HL-60/S4 treated with retinoic acid at 250 ng/mL for 4 days and 3 days (cell line): ENCODE results near the gene ITPR2.
"Not testable (repeated sequence)": the region's sequence is repeated elsewhere in the genome, so short reads cannot be mapped to it uniquely, and the experiment has no call there.

Source experiments
- in situ Hi-C: fragments of 300-500 bp; cut with MboI; formaldehyde crosslinking; loops from 2 replicates; pipeline ENCODE4 v1.7.0; 2022; ENCODE audit warnings: low sequenced_read_pairs

ITPR2 gene

DNA sequence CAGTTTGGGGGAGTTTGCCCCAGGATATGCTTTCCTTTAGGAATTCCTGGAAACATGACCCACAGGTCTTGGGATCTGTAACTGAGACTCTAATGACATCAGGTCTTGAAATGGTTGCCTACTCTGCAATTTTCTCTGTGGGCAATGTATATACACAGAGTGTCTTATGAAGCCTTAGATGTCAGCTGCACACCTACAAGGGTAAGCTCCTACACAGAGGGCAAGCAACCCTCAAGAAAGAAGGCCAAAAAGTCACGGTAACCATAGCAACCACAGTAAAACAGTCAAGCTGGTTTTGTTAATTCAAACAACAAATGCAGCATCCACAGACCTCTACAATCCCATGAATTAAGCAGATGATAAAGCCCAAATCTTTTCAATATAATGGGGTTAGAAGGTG is 344.6 kb downstream of the ITPR2 start:
- in situ Hi-C loops, result no loop called here

DNA sequence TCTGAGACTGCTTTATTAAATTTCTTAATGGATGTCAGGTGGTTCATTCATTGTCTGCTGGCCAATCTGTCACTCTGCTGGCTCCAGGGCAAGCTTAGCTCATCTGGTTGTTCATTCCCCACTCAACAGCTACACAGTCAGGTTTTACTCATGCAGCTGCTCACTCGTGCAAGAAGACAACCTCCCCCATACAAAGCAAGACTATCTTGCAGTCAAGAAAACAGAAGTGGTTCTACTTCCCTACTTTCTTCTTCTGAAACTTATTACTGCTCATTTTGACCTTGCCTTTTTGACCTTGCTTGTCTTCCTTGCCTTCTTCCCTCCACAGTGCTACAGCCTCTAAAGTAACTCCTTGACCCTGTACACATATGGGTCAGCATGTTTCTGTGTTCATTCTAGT is 359.7 kb downstream of the ITPR2 start:
- in situ Hi-C loops, result no loop called here

DNA sequence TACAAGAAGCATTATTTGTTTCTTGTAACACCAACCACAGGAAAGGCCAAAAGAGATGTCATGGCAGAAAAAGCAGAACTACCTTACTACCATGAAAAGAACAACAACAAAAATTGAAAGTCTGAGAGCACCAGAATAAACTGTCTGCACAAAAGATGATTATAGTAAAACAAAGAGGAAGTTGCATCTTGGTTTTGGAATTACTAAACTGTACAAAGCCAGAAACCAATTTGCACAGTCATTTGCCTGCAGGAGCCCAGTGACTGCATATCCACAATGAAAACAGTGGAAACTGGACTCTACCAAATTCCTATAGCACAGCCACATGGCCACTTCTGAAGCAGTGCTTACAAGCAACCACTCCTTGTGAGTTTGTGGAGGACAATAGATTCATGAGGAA is 361.4 kb downstream of the ITPR2 start:
- in situ Hi-C loops, result no loop called here

DNA sequence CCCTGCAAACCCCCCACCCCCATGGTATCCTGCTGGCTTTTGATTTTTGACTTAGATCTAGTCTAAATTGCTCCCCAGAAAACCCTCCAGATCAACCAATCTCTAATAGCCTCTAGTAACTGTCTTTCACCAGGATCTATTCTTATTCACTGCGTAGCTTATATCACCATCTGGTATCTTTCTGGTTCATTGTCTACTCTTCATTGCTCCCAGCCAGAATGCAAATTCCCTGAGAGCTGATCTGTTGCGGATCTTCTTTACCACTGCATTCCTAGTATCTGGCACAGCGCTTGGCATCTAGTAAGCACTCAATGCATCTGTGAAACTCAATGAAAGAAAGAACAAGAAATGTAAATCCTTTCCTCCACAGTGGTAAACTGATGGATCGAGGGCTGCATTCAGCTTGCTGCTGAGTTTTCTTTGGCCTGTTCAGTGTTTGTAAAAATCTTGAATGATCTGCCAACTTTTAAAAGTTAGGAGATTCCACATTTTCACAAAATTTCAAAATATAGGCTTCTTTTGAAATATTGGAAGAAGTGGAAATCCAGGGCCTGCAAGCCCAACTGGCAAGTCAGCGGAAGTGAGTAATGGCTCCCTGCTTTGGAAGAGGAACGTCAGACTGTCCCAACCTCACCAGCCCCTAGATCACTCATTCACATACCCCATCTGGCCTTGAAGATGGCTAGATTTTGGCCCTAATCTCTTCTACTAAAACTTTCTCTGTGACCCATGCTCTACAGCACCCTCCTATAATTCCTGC is 363.4 kb downstream of the ITPR2 start:
- in situ Hi-C loops, result no loop called here

DNA sequence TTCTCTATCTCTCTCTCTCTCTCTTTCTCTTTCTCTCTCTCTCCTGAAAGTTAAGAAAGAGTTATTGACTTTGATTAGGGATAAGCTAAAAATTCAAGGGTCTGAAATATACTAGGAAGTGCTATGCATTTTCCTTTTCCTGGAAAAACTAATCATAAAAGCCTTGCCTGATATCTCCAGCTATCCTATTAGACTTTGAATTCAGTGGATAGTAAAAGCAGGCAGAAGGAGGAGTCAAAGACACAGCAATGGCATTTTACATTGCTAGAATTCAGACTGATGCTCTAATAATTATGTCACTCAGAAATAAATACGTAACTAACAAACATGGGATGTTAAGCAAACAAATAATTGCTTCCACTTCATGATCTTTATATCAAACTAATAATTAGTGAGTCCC is 365.6 kb downstream of the ITPR2 start:
- in situ Hi-C loops, result no loop called here

DNA sequence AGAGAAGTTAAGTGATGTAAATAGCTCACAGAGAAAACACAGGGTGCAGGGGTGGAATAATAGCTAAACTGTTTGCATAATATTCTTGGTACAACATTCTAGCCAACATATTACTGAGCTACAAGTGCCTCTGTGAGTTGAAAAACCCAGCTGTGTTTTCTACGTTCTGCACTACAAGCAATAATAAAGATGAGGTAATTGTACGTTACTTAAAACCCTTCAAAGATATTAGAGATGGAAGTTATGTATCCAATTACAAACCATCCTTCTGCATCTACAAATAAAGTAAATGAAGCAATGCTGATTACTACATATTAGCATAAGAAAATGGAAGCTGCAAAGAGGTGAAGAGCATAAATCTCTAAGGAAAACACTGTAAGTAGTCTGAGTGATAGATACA is 366.3 kb downstream of the ITPR2 start:
- in situ Hi-C loops, result no loop called here

DNA sequence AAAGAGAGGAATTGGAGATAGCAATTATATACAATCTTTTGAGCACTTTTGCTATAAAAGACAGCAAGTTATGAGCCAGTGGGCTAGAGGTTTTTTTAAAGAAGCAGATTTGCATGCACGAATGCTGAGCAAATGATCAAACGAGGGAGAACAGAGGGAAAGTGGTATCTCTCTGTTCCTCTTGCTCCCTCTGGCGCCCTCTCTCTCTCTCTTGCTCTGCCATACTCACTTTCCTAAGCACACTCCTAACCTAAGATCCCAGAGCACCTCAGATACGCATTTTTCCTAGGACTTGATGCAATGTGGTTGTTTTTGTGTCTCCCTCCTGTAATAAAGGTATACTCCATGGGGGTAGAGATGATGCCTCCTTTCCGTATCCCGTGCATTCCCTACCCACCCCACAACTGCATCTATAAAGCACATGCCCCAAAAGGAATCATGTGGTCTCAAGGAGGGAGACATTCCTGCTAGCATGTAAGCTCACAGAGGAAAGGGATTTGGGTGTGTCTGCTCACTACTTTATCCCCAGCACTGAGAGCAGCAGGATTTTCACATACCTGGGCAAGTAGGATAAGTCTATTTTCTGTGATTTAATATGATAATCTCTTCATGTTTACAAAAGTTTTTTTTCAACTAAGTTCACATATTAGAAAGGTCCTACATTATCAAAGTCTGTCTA is 367.4 kb downstream of the ITPR2 start:
- in situ Hi-C loops, result no loop called here

DNA sequence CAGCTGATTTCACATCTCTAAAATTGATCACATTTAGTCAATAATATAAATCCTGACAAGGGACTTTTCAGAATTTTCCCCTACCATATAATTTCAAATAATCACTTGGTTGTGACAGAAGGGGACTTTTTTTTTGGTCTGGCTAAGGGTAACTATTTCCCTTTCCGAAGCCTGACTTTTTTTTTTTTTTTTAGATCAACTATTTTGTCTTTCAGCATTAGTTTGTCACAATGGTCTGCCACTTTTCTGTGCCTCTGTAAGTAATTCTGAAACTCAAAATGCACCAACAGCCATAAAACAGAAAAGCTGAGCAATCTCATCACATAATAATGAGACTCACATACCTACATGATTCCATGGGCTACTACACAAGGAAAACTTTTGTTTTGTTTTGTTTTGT is 371.2 kb downstream of the ITPR2 start:
- in situ Hi-C loops, result no loop called here

DNA sequence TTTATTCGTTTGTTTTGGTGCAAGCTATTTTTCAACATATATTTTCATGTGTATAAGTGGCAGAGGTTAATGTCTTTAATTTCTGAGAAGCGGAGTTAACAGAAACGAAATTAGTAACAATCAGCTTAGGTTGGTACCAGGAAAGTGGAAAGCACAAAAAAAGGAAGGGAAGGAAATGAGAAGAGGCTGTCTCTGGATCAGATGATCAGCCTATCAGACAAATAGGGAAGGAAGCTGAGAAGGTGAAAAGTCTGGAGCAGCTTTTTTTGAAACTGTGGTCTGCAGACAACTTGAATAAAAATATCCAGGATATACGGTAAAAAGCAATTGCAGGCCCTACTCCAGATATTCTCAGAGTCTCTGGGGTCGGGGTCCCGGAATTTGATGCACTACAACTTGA is 372.6 kb downstream of the ITPR2 start:
- in situ Hi-C loops, result no loop called here

DNA sequence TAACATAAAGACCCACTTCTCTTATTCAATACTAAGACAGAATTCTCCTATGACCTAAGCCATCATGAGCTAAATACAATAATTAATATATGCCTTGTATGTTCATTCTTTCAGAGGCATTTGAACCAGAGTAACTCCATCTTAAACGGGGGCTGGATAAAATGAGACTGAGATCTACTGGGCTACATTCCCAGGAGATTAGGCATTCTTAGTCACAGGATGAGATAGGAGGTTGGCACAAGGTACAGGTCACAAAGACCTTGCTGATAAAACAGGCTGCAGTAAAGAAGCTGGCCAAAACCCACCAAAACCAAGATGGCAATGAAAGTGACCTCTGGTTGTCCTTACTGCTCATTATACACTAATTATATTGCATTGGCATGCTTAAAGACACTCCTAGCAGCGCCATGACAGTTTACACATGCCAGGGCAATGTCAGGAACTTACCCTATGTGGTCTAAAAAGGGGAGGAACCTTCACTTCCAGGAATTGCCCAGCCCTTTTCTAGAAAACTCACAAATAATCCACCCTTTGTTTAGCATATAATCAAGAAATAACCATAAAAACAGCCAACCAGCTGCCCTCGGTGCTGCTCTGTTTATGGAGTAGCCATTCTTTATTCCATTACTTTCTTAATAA is 376.9 kb downstream of the ITPR2 start:
- in situ Hi-C loops, result no loop called here

DNA sequence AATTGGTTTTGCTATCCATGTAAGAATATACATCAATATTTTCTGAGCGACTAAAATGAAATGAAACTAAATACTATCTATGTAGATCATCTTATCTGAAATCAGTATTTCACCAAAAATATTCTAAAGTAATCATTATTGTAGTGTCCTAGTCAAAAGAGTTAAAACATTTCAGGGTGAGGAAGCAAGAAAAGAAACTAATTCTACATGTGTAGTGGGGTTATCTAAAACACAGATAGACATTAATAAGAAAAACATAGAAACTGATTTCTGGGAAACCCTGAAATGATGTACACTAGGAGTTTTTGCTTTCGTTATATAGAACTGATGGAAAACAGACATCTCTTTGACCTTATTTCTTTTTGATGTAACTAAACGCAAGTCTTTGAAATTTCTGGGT is 379.7 kb downstream of the ITPR2 start:
- in situ Hi-C loops, result no loop called here

DNA sequence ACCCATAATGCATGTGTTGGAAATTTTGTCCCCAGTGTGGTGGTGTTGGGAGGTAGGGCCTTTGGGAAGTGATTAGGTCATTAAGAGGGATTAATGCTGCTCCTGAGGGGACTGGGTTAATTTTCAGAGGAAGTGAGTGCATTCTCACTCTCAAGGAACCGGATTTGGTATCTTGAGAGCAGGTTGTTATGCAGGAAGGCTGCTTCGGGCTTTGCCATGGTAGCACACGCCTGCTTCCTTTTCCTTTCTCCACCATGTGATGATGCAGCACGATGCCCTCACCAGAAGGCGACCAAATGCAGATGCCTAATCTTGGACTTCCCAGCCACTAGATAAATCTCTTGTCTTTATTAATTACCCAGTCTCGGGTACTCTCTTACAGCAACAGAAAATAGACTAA is 380.5 kb downstream of the ITPR2 start:
- in situ Hi-C loops, result no loop called here

DNA sequence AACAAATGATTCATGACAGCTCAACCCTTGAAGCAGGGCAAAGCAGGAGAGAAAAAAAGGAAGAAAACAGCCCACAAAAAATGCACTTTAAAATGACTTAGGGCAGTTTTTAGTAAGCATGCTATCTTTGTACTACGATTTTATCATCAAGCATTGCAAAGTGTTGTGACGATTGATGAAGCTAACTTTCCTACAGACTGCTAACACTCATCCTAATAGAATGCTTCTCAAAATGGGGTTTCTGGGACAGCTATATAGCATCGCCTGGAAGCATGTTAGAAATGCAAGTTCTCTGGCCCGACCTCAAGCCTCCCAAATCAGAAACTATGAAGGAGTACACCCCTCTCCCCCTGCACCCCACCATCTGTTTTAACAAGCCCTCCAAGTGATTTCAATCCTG is 381.2 kb downstream of the ITPR2 start:
- in situ Hi-C loops, result no loop called here

DNA sequence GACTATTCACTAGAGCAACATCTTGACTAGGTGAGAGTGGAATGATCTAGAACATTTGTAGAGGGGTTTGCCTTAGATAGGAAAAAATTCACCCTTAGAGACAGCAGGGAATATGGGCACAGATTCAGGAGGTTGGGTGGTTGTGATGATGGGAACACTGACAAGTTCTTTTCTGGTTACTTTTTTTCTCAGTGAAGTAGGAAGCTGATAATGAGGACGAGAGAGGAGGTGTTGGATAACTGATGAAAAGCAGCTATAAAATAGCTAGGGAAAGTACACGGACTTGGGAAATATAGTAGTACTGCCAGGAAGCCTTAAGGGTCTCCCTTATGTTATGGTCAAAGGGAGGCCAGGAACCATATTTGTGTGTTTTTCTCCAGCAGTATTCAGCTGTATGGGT is 387.1 kb downstream of the ITPR2 start:
- in situ Hi-C loops, result no loop called here

DNA sequence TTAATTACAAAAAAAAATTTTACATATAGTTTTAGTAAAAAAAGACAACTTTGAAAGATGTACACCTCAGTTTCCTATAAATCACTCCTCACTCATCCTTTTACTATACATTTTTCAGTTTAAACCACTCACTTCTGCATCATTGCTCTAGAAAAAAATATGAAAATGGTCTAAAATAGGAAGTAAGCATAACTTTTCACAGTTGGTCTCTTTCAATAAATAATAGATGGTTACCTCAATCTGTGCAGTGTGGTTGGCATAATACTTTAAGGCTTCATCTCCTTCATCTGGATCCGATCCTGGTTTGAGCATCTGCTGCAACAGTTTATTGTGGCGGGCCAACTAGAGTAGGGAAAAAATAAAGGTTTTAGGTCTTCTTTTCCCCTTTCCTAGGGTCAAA is 389.7 kb downstream of the ITPR2 start:
- in situ Hi-C loops, result no loop called here

DNA sequence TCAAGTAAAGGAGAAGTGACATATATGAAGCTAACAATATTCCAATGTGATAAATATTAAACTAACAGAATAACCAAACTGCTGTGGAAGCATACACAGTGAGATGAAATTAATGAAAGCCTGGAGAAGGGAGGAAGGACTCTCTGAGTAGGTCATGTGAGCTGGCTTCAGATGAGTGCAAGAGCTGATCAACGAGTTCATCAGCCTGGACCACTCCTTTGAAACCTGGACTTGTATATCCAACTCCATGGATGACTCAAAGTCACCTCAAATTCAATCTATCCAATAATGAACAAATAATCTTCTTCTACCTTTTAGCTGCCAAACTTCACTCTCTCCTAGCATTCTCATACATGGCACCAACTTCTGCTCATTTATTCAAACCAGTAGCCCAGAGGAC is 391.6 kb downstream of the ITPR2 start:
- in situ Hi-C loops, result no loop called here

DNA sequence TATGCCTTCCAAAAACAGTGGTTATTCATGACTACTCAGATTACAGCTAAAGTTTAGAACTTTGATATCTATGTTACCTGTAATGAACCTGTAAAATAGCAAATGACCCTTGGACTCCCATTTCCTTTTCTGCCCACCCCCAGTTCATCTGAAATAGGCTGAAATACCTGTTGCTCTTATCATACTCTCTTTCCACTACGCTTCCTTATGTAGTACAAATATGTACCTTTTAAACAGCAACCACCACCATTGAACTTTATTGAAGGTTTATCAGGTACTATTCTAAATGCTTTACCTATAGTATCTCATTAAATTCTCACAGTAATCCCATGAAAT is 398.0 kb downstream of the ITPR2 start:
- in situ Hi-C loops, result no loop called here

DNA sequence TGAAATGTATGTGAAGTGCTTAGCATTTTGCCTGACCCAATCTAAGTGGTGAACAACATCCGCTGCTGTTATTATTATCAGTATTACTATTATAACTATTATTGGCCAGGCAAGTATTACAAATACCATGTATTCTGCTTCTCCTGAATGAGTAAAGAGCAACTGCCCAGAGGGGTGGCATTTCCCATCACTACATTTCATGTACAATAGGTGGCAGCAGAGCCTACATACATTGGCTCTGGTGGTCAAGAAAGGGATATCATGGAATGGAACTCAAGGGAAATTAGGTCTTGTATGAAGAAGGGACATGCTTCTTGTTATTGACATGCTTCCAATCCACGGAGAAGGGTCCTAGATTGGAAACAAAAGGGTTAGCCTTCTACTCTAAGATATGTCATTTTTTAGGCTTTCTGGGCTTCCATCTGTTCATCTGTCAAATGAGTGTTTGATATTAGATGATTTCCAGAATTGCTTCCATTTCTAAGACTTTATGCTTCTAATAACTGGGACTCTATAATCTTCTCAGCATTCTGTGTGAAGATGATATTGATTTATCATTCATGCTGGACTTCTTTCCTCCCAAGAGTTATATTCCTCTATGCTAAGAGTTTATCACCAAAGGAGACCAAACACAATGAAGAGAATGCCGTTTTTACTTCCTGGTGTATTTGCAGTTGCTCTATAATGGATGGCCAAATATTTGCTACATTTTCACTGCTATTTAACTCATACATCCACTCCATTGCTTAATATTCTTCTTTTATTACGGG is 398.5 kb downstream of the ITPR2 start:
- in situ Hi-C loops, result no loop called here

DNA sequence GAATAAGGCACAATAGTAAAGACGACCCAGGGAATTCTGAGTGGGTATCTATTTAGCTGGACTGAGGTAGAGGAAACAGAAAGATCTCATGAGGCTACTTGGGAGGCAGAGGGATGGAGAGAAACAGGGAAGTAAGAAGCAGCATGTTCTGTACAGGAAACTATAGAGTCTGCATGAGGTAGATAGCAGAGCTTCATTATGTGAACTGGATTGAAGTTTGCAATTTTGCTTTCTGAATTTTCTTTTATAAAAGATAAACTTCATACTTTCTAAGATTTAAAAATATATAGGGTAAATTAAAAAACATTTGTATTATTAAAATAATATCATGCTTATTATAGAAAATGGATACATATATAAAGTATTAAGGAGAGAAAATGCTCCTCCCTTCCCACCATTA is 399.3 kb downstream of the ITPR2 start:
- in situ Hi-C loops, result not testable (repeated sequence)

DNA sequence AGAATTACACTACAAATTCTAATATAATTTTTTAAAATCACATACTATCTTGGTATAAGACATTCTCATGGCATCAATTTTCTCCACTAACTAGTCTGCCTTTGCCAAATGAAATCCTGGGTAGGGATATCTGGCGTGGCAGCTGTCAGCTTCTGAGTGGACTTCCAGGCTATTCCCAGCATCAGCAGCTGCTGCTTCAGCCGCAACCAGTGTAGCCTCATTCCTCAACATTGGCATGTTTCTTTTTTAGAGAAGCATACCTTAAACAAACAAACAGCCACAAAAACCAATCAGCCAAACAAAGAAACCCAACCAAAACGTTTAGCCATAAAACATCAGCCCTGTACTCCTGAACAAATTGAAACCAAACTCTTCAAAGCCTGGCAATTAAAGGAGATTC is 401.8 kb downstream of the ITPR2 start:
- in situ Hi-C loops, result no loop called here

DNA sequence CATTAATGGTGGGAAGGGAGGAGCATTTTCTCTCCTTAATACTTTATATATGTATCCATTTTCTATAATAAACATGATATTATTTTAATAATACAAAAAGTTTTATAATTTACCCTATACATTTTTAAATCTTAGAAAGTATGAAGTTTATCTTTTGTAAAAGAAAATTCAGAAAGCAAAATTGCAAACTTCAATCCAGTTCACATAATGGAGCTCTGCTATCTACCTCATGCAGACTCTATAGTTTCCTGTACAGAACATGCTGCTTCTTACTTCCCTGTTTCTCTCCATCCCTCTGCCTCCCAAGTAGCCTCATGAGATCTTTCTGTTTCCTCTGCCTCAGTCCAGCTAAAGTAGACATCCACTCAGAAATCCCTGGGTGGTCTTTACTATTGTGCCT is 402.4 kb downstream of the ITPR2 start:
- in situ Hi-C loops, result not testable (repeated sequence)
